GM19240 (cell line): ENCODE data around the gene ANKIB1.
"Not testable (repeated sequence)": the region's sequence is repeated elsewhere in the genome, so short reads cannot be mapped to it uniquely, and the experiment has no call there.

Source experiments
- DNase-seq: peaks from one replicate; pipeline ENCODE4 v3.0.0; 2011; ENCODE audit warnings: low spot score; ENCODE audit not compliant: insufficient read length

ANKIB1 gene

DNA sequence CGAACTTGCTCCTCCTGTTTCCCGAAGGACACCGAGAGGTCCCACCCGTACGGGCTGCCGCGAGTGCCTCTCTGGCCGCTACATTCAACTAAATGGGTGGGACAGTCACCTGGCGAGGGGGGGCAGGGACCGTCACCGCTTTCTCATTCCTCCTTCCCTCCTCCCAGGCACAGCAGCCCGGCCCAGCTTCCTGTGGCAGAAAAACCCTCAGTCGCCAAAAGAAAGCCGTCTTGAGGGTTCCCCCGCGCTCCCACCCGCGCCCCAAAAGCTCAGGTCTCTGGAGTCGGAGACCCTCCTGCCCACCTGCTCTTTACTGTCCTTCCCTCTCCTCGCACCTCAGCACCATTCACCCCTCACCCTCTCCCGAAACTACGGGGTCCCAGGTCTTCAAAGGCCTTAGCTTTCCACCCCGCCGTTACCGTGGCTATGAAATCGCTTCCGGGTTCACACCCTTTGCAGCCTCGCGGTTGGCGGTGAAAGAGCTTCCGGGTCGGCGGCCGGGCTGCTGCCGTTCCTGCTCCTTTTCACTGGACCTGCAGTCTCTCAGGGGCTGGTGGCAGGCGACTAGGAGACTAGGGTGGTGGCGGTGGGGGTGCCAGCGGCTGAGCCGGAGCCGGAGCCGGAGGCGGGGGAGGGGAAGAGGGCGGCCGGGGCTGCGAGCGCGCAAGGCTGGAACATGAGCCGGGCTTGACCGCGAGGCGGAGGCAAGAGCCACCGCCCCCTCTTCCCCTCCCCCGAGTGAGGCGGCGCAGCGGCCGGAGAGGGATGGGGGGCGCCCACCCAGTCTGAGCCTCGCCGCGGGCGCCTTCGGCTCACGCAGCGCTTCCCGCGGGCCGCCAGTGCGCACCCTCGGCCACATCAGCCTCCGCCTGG lies at the start of gene ANKIB1, which contains the start of gene KRIT1:
Gene ANKIB1, plus strand, starts transcription at position 488 of the 873 bp plus-strand sequence. CDS start 49,005 bp downstream, outside the sequence.
Gene KRIT1, minus strand, starts transcription at position 428 of the 873 bp plus-strand sequence. CDS start 3,779 bp downstream, outside the sequence.
- peak; percentile 35 for DNase-seq

GRCh38 chr7:92200791-92201190 lies 45.0 kb upstream of the ANKIB1 start:
- no peak for DNase-seq

DNA sequence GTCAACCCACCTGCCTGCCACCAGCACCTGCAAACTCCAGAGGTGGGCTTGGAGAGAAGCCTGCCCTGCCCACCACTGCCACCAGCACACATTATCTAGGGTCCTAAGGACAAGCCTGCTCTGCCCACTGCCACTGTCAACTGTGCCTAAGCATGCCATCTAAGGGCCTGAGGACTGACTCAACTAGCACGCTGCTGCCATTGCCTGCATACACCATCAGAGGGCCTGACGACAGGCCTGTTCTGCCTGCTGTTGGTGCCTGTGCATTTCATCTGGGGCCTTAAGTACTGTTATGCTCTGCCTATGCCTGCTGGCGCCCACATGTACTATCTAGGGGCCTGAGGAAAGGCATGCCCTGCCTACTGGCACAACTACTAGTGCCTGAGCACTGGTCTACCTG lies 39.8 kb upstream of the ANKIB1 start:
- no peak for DNase-seq

- no peak for DNase-seq
Measured at GRCh38 chr7:92206672-92207071, 39.1 kb upstream of the ANKIB1 start.

DNA sequence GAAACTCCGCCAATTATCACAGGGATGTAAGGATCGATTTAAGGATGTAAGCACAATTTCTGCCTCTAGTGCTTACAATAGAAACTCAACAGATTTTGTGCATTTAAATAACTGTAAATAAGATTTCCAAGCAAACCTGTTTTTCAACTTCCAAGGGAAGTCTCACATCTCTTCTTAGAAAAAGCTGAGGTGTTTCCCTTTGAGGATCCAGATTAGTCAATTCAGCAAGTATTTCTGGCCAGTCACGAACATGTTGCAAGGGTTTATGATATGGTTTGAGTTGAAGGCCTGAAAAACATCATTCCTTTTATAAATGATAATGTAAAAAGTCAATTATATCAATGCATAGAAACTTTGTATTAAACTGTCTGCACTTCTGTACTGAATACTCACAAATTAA lies 24.0 kb upstream of the ANKIB1 start:
- DNase-seq = no peak

DNA sequence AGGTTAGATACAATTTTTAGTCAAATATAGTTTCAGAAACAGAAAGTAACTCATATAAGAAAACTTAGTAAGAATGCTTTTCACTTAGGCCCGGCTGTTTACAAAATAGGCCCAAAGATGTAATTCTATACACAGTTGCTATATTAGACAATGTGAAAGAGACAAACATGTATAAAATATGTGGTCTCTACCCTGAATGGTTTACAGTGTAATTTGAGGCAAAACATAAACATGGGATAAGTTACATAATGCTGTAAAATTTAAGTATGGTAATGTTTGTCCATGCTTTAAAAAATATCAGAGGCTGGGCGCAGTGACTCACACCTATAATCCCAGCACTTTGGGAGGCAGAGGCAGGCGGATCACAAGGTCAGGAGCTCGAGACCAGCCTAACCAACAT lies 18.8 kb upstream of the ANKIB1 start:
- DNase-seq = no peak

DNA sequence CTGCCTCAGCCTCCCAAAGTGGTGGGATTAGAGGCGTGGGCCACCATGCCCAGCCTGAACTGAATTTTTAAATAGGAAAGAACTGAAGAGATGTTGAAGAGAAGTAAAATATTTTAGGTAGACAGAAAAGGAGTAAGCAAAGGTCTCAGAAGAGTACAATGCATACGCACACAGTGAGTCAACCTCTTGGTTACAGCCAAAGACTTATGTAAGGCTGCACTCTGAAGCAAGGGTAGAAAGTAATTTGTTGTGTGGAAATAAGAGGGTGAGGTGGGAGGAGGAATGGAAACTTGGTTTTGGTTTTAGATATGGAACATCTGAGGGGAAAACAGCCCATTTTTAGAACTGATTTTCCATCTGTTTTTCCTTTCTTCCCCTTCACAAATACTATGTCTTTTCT lies 17.7 kb upstream of the ANKIB1 start:
- DNase-seq = no peak

DNA sequence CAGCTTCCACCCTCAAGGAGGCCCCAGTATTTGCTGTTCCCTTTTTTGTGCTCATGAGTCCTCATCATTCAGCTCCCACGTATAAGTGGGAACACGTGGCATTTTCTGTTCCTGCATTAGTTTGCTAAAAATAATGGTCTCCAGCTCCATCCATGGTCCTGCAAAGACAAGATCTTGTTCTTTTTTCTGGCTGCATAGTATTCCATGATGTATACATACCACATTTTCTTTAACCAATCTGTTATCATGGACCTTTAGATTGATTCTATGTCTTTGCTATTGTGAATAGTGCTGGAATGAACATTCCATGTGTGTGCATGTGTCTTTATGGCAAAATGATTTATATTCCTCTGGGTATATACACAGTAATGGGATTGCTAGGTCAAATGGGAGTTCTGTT lies 17.0 kb upstream of the ANKIB1 start:
- no peak for DNase-seq

DNA sequence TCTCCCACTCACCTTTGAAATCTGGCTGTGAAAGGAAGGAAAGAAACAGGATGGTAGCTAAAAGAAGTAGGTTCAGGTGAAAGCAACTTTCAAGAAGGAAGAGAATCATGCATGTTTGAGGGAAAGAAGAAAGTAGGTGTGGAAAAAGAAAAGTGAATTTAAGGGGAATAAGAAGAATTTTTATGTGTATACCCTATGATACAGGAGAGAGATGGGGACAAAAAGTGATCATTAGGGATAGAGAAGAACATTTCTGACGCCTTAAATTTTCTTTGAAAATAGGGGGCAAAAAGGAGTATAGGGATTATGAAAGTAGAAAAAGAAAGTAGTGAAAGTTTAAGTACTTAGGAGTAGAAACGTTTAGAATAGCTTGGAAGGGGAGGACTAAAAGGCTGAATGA lies 15.2 kb upstream of the ANKIB1 start:
- no peak for DNase-seq

- no peak for DNase-seq
Measured at GRCh38 chr7:92242972-92243371, 2.8 kb upstream of the ANKIB1 start.

- no peak for DNase-seq
Measured at GRCh38 chr7:92244808-92245486, 827 bp upstream of the ANKIB1 start.

DNA sequence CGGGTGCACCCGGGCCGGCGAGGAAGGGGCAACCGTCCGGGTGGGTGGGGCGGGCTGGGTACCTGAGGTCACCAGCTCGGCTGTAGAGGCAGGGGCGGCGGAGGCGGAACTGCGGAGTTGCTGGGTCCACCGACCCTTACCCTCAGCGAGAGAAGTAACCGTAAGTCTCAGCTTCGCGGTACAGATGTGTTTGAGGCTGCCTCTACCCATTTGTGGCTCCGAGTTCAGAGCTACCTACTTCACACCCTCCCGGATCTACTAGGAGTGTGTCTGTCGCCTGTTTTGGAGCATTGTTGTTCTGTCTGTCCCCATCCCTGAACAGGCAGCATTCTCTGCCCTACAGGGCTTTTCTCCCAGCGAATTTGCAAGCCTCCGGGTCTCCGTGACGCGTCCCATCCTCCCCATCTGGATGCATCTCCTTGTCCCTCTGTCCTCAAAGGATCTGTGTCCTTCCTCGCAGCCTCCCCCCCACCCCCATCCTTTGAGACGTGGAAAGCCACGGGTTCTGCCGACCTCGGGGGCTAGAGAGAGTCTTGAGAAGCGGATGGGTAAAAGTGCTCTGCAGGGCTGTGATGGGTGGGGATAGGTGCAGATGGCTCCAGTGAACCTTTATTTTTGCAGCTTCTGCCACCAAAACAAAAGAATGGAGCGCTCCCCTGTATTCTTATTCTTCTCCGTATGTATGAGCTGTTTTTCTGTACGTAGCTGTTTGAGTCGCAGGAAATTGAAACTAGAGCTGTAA lies 757 bp downstream of the ANKIB1 start:
- peak; percentile 11 for DNase-seq

DNA sequence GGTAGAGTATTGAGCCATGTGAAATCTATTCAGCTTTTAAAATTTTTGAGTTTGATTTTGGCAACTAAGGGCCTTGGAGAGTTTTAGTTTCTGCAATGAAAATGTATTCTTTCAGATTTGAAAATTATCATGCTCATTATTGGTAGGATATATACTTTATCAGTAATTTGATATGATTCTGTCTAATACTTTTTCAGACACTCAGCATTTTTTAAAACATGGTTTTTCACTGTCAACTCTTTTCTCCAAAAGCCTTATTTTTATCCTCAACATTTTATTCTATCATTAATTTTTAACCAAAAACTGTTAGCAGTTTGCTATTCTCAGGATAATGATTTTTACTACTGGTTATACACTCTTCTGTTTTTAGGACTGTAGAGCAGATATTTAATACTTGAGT lies 4.8 kb downstream of the ANKIB1 start:
- DNase-seq = no peak

GRCh38 chr7:92251181-92251580 lies 5.4 kb downstream of the ANKIB1 start:
- DNase-seq = no peak

DNA sequence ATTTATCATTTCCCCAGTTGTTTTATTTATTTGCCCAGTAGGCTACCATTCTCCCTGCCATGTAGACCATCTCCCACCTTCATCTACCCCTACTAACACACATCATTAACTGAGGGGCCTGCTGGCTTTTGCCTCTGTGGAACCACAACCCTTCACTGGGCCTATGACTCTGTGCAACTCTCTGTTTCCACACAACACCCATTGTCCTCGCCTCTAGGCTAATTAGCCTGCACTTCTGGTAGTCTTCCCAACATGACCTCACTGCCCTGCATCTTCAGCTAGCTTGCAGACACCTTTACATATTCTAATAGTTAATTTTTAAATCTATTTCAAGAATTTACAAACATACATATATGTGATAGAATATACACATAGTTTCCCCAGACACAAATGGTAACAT lies 7.5 kb downstream of the ANKIB1 start:
- no peak for DNase-seq

- not testable (repeated sequence) for DNase-seq
Measured at GRCh38 chr7:92254800-92255199, 9.0 kb downstream of the ANKIB1 start.

GRCh38 chr7:92255308-92255707 lies 9.5 kb downstream of the ANKIB1 start:
- DNase-seq = no peak

DNA sequence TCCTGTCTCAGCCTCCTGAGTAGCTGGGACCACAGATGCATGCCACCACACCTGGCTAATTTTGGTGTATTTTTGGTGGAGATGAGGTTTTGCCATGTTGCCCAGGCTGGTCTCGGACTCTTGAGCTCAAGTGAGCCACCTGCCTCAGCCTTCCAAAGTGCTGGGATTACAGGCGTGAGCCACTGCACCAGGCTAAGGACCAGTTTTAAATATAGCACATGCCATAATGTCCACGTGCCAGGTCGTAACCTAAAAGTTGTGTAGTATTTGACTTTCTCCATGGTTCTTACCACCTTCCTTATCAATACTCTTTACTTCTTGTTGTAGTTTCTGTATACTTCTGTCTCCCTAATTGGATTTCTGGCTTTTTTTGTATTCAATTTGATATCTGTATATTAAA lies 13.3 kb downstream of the ANKIB1 start:
- no peak for DNase-seq

DNA sequence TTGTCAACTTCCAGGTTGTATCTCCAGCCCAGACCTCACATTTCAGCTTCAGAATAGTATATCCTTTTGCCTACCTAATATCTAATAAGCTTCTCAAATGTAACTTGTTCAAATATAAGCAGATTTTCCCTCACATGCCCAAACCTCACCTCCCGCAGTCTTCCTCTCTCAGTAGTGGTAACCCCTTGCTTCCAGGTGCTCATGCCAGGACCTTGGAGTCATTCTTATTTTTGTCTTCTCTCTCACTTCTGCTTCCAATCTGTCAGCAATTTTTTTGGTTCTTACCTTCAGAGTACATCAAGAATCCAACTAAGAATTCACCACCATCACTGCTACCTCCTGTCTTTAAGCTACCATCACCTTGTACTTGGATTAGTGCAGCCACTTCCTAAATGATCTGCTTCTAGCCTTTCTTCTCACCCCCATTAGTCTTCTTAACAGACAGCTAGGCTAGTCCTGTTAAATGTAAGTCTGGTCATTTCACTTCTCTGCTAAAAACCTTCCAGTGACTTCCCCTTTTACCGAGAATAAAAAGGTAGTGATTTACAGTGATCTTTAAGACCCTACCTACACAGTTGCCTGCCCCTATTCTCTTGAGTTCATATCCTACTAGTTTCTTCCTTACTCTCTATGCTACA lies 14.0 kb downstream of the ANKIB1 start:
- DNase-seq = no peak

- DNase-seq = no peak
Measured at GRCh38 chr7:92260248-92260781, 14.5 kb downstream of the ANKIB1 start.
